ENCODE measurements around the gene FOXP1. TPM values are rescaled to one million over a fixed set of nuclear protein-coding genes. Genes with fewer than 3 reads are reported as not detected.

The FOXP1 gene
- total and polyA plus RNA-seq, 2 donors from 2014 or later: 6.7 to 87.2 TPM

- intact Hi-C loops (cut with DNase I): no loop called here
- H3K27ac ChIP-seq (ENCODE audit: low read depth in 2 of 2, low read length in 2 of 2): no peak overlapping the region
Measured at GRCh38 chr3:71484047-71484446, 99.5 kb downstream of the FOXP1 start.

GRCh38 chr3:71482771-71483170 is 100.8 kb downstream of the FOXP1 start:
- intact Hi-C loops (cut with DNase I): no loop called here
- Histone ChIP-seq H3K36me3 (ENCODE audit: control insufficient read depth in 2 of 3, insufficient read depth in 3 of 3, low read length in 3 of 3) (no peaks in the 10 kb centered on the region), H3K9ac (ENCODE audit: low read length in 3 of 3) (no peak overlapping the region), H3K4me3 (ENCODE audit: low read length in 3 of 3) (no peak overlapping the region), H3K4me1 (ENCODE audit: control insufficient read depth in 2 of 3, insufficient read depth in 2 of 3, low read depth in 1 of 3, low read length in 3 of 3) (no peaks in the 10 kb centered on the region), H3K27me3 (ENCODE audit: control insufficient read depth, insufficient read depth, low read length) (no peaks in the 10 kb centered on the region), H3K27ac (ENCODE audit: low read depth in 2 of 2, low read length in 2 of 2) (no peak overlapping the region), H3K9me3 (ENCODE audit: control insufficient read depth in 2 of 3, insufficient read depth in 1 of 3, low read length in 3 of 3) (no peaks in the 10 kb centered on the region)
- DNase-seq (no peak), FAIRE-seq (no peak)
- no peak for TF ChIP-seq CTCF (IDR thresholded peaks at IDR 0.05; ENCODE audit: borderline replicate concordance, extremely low read depth, insufficient read depth)

More at GRCh38 chr3:71484047-71484446, 99.5 kb downstream of the FOXP1 start:
- Histone ChIP-seq H3K9ac (ENCODE audit: low read length in 3 of 3) (no peak overlapping the region), H3K27me3 (ENCODE audit: control insufficient read depth, insufficient read depth, low read length) (no peaks in the 10 kb centered on the region), H3K4me1 (ENCODE audit: control insufficient read depth in 2 of 3, insufficient read depth in 2 of 3, low read depth in 1 of 3, low read length in 3 of 3) (no peaks in the 10 kb centered on the region), H3K9me3 (ENCODE audit: control insufficient read depth in 2 of 3, insufficient read depth in 1 of 3, low read length in 3 of 3) (no peaks in the 10 kb centered on the region), H3K4me3 (ENCODE audit: low read length in 3 of 3) (no peak overlapping the region), H3K36me3 (ENCODE audit: control insufficient read depth in 2 of 3, insufficient read depth in 3 of 3, low read length in 3 of 3) (no peaks in the 10 kb centered on the region)
- FAIRE-seq (no peak), DNase-seq (no peak)
- TF ChIP-seq CTCF (IDR thresholded peaks at IDR 0.05; ENCODE audit: borderline replicate concordance, extremely low read depth, insufficient read depth): no peak

GRCh38 chr3:71478568-71478967 is 105.0 kb downstream of the FOXP1 start:
- TF ChIP-seq CTCF (IDR thresholded peaks at IDR 0.05; ENCODE audit: borderline replicate concordance, extremely low read depth, insufficient read depth): no peak
- Histone ChIP-seq H3K4me1 (ENCODE audit: control insufficient read depth in 2 of 3, insufficient read depth in 2 of 3, low read depth in 1 of 3, low read length in 3 of 3) (no peaks in the 10 kb centered on the region), H3K4me3 (ENCODE audit: low read length in 3 of 3) (no peak overlapping the region), H3K36me3 (ENCODE audit: control insufficient read depth in 2 of 3, insufficient read depth in 3 of 3, low read length in 3 of 3) (no peaks in the 10 kb centered on the region), H3K27ac (ENCODE audit: low read depth in 2 of 2, low read length in 2 of 2) (no peak overlapping the region), H3K9ac (ENCODE audit: low read length in 3 of 3) (no peak overlapping the region), H3K9me3 (ENCODE audit: control insufficient read depth in 2 of 3, insufficient read depth in 1 of 3, low read length in 3 of 3) (no peaks in the 10 kb centered on the region), H3K27me3 (ENCODE audit: control insufficient read depth, insufficient read depth, low read length) (no peaks in the 10 kb centered on the region)
- FAIRE-seq (no peak), DNase-seq (no peak)
- intact Hi-C loops (cut with DNase I): no loop called here

- Histone ChIP-seq H3K27me3 (ENCODE audit: control insufficient read depth, insufficient read depth, low read length) (no peaks in the 10 kb centered on the region), H3K27ac (ENCODE audit: low read depth in 2 of 2, low read length in 2 of 2) (no peak overlapping the region), H3K4me1 (ENCODE audit: control insufficient read depth in 2 of 3, insufficient read depth in 2 of 3, low read depth in 1 of 3, low read length in 3 of 3) (no peaks in the 10 kb centered on the region), H3K36me3 (ENCODE audit: control insufficient read depth in 2 of 3, insufficient read depth in 3 of 3, low read length in 3 of 3) (no peaks in the 10 kb centered on the region), H3K9ac (ENCODE audit: low read length in 3 of 3) (no peak overlapping the region), H3K4me3 (ENCODE audit: low read length in 3 of 3) (no peak overlapping the region), H3K9me3 (ENCODE audit: control insufficient read depth in 2 of 3, insufficient read depth in 1 of 3, low read length in 3 of 3) (no peaks in the 10 kb centered on the region)
- FAIRE-seq (no peak), DNase-seq (no peak)
- no peak for TF ChIP-seq CTCF (IDR thresholded peaks at IDR 0.05; ENCODE audit: borderline replicate concordance, extremely low read depth, insufficient read depth)
- intact Hi-C loops (cut with DNase I): no loop called here
Measured at GRCh38 chr3:71476950-71477349, 106.6 kb downstream of the FOXP1 start.
